GM18951 (cell line): ENCODE measurements around the gene FAM50B.

ENCODE experiments used
- POLR2A ChIP-seq: IDR thresholded peaks from 4 replicates; pipeline ENCODE4 v1.6.1; 2011; ENCODE audit warnings: mild to moderate bottlenecking; ENCODE audit not compliant: insufficient read length, insufficient read depth; ENCODE audit errors: extremely low read depth
- in situ Hi-C: fragments of 300-500 bp; cut with MboI; formaldehyde crosslinking; loops from one replicate; pipeline ENCODE4 v1.12.0; 2022; ENCODE audit warnings: low sequenced_read_pairs, mixed read lengths, inconsistent platforms; ENCODE audit not compliant: unreplicated experiment

FAM50B gene

DNA sequence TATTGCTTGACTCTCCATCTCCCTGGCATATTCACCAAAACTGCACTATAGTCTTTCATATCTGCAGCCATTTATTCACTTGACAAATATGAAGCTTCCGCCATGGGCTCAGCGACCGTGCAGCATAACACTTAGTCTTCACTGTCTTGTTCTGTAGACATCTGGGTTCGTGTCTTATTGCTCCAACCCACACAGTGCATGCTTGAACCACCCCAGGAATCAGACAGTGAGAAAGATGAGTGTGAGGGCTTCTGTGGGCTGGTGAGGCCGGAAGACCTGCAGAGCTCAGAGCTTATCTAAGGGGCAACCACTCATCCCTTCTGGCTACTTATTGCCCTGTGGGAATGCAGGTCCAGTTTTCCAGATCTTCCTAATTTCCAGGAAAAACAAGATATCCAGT lies 19.9 kb upstream of the FAM50B start:
- no peak for TF ChIP-seq POLR2A
- in situ Hi-C loops = no loop called here

DNA sequence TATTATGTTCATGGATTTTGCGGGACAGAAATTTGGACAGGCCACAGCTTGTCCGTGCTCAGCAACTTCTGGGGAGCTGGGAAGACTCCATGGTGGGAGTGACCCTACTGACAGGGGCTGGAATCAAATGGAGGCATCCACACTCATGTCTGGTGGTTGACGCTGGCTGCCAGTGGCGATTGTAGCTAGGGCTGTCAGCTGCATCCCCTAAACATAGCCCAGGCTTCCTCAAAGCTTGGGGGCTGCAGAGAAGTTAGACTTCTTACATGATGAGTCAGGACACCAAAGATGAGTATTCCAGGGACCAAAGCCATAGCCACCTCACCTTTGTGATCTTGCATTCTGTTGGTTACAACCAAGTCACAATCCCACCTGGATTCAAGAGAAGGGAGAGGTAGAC lies 18.4 kb upstream of the FAM50B start:
- no peak for TF ChIP-seq POLR2A
- in situ Hi-C loops = no loop called here

DNA sequence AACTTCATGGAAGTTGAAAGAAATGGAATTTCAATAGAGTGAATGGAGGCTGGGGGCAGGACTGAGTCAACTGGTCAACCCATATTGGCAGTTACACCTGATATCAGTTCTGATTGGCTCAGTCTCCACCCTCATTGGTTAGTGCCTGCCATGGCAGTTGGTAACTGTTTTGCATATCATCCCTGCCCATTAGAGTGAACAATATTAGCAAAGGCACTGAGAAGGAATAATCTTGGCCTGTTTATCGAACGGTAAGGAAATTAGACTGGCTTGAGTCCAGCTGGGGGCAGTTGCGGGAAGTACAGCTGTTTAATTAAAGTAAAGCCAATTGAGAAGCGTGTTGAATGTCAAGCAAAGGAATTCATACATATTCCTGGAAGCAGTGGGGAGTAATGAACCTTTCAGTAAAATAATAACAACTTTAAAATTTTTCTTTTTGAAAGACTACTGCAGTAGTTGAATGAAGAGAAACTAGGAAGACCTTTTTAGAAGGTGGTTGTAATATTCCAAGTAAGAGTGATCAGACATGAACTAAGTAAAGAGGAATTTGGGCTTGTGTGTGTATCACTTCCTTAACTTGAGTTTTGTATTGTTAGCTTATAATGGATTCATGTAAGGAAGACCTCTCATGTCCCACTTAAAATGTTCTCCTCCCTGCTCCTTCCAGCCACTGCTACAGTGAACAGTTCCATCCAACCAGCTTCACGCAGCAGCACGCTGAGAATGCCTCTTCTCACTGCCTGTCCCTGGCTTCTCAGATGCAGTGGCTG lies 17.2 kb upstream of the FAM50B start:
- no peak for TF ChIP-seq POLR2A
- in situ Hi-C loops = no loop called here

DNA sequence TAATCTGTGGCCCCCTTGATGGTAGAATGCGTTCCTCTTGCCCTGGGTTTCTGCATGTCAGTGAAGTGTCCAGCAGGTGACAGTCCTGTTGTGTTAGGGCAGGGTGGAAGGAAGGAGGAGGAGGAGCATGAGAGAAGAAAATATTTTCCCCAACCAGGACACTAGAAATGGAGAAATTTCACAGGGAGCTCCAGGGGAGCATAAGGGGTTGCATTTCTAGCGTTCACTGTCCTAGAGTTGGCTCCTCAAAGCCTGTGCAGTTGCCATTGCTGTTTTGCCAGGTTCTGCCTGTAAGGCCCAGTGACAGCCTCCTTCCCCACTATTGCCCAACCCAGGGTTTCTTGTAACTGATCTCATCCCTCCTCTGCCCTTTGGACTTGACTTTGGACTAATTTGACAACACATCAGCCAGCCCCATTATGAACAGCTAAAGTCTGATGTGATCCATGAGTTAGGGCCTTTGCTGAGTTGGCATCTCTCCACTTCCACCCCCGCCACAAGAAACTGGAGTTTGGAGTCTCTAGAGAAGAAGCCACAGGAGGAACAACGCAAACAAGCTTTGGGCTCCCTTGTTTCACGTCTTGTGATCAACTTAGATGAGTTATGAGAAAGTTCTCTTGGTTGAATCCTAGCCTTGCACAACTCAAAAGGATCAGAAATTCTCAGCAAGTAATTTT lies 14.0 kb upstream of the FAM50B start:
- in situ Hi-C loops = no loop called here
- TF ChIP-seq POLR2A = no peak

DNA sequence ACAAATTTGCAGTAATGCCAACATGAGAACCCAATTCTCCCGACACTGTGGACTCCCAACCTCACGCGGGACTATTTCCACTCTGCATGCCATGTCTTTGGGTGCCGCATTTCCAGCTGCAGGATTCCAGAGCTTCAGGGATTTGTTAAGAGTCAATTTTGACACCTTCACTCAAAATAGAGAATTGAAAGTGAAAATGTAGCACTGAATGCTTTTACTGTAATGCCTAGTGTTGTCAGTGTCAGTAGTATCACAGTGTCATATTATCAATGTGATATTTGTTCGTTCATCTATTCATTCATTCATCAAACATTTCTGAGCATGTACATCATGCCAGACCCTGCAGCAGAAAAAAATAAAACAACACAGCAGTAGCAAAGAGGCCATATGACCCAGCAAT lies 13.4 kb upstream of the FAM50B start:
- in situ Hi-C loops = no loop called here

DNA sequence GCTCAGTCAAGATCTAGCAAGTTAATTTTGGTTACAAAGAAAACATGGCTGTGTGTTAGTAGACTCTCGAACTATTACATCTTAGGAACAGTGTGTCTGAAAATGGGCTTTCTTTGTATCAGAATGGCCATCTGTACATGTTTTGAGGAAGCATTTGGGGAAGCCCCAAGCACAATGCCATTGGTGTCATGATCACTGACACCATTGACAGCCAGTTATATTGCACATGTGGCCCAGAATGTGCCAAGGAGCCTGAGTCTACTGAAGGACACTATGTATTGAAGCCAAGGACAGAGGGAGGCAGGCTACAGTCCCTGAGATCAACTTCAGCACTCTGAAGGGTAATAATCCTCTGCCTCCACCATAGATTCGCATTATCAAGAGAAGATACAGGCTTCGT lies 12.6 kb upstream of the FAM50B start:
- in situ Hi-C loops = no loop called here
- TF ChIP-seq POLR2A = no peak

More for the DNA sequence above, 13.4 kb upstream of the FAM50B start:
- TF ChIP-seq POLR2A = no peak

DNA sequence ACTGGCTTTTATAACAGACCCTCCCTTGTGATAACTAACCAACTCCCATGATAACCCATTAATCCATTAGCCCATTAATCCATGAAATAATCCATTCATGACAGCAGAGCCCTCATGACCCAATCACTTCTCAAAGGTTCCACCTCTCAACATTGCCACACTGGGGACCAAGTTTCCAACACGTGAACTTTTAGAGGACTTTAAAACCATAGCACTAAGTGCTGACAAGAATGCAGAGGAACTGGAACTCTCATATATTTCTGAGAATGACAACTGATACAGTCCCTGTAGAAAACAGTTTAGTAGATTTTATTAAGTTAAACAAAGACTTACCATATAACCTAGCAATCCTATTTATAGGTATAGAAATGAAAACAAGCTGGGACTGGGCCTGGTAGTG lies 11.4 kb upstream of the FAM50B start:
- no peak for TF ChIP-seq POLR2A
- in situ Hi-C loops = no loop called here

DNA sequence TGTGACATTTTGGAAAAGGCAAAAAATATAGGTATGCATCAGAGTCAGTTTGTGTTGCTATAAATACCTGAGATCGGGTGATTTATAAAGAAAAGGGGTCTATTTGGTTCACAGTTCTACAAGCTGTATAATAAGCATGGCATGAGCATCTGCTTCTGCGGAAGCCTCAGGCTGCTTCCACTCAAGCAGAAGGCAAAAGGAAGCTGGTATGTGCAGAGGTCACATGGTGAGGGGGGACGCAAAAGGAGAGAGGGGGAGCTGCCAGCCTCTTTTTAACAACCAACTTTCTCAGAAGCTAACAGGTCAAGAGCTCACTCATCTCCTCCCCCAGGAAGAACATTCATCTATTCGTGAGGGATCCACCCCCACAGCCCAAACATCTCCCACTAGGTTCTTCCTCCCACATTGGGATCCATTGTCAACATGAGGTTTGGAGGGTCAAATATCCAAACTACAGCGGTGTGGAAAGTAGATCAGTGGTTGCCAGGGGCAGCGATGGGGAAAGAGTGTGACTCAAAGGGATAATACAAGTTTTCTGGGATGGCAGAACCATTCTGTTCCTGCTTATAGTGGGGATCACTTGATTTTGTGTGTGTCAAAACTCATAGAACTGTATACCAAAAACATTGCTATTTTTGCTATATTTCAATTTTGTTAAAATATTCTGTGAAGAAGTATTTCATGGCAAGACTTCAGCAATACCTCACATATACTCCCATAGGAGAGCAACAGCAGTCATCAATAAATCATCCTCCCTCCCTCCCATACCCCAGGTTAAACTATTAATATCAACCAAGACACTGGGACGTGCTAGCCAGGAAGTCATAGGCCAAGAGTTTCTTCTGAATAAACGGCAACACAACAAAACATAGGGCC lies 9.9 kb upstream of the FAM50B start:
- no peak for TF ChIP-seq POLR2A
- in situ Hi-C loops = no loop called here

DNA sequence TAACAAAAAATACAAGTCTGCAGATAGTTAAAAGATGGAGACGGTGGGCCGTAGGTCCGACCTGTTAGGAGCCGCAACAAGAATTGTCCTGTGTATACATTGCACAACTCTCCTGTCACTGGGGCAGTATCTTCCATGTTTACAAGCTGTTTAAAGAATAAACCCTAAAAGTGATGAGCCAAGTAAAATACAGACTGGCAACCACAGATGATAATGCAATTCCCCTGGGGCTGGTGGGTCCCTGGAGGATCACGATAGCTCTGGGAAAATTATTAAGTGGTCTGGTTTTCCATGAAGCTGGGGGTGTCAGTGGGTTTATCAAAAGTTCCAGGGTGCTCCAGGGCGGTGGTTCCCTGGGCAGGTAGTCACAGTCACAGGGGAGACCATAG lies 8.1 kb upstream of the FAM50B start:
- no peak for TF ChIP-seq POLR2A
- in situ Hi-C loops = no loop called here

DNA sequence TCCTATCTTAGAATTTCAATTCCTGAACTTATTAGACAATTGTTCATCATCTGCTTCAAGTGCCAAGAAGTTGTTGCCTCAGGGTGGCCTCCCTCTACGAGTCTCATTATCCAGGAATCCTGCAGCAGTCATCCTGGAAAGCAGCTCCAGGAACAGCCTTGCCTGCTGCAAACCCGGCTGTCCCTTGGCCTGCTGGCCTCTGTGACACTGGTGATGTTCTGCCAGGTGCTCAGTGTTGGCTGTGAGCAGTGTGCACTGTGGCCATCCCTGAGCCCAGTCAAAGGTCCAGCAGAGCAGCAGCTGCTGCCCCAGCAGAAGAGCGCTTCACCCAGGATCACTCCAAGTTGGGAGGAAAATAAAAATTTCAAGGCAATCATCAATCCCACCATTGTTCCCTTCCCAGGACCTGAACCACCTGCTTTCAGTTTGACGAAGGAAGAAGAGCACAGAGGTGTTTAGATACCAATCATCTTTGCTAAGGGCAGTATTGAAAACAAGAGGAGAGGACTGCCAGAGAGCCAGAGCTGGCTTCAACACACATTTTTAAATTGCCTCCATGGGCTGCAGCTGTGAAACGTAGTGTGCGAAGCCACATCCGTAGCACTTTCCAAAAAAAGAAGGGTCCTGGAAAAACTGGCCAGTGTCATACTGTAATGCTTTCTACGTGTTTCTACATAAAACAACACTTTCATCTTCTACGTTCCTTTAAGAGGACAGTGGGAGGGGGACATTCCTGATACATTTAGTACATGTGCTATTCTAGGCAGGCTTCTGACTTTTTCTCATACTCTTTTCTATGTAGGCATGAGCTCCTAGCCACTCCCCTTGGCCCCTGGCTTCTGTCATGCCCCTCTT lies 7.2 kb upstream of the FAM50B start:
- TF ChIP-seq POLR2A = no peak
- in situ Hi-C loops = no loop called here

DNA sequence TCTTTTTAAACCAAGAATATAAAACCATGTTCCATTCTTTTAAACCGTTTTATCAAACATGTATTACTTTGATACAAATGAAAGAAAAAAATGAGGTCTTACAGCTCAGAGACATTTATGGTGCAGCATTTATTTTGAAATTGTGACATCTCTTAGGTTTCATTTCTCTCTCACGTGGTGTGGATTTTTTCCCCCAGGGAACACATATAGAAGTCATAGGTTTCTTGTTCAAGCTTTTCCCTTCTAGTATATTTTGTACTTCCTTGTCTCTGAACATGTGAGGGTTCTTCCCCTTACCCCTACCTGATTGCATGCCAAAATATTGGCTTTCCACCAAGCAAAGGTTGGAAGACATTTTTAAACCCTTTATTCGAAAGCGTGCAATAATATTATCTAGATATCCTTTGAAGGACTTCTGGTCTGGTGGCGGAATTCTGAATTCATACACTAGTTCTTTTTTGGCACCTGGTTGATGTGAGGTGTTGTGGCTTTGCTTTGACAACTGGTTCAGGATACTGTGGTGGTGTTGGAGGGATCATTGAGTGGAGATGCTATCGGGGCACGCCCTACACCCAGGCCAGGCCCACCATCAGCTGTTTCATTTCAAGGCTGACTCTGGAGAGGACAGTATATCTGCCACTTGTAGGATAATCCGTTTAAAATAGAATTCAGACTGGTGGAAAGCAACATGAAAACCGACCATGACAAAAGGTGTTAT lies 5.6 kb upstream of the FAM50B start:
- in situ Hi-C loops = no loop called here
- no peak for TF ChIP-seq POLR2A

DNA sequence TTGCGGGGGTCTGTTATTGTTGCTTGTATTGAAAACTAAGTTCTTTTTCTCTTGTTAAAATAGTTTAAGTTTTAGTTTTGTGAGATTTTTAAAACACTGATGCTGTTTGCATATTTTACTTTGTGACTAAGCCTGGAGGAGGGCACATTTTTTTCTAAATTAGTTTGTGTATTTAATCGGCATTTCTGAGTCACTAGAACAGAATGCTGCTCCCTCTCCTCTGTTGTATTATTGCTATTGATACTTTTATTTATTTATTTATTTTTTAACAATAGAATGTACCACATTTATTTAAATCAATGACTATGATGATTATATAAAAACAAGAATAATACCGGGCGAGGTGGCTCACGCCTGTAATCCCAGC lies 5.1 kb upstream of the FAM50B start:
- TF ChIP-seq POLR2A = no peak
- in situ Hi-C loops = no loop called here

DNA sequence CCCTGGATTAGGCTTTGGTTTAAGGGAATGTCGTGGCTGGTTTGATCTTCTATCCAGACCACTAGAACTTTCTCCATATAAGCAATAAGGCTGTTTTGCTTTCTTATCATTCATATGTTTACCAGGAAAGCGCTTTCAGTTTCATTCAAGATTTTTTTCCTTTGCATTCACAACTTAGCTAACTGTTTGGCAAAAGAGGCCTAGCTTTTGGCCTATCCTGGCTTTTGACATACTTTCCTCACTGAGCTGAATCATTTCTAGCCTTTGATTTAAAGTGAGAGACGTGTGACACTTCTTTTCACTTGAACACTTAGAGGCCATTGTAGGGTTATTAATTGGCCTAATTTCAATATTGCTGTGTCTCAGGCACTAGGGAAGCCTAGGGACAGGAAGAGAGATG lies 1.7 kb upstream of the FAM50B start:
- TF ChIP-seq POLR2A = no peak
- in situ Hi-C loops = no loop called here

DNA sequence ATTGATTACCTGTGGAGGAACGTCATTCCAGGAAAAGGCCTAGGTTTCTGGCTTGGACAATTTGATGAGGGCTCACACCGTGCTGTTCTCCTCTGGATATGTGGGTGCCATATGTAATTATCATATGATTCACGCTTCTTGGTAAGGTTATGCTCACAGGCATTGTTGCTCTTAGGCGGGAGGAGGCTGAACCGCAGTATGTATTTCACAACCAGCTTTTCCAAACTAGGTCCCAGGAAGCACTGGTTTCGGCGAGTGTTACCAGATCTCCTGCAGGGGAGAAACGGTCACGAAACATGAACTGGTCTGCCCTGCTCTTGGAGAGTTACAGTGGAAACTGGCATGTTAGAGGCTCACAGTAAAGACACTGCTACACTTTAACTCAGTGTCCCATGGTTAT lies 793 bp upstream of the FAM50B start:
- TF ChIP-seq POLR2A = no peak
- in situ Hi-C loops = no loop called here
